ENCODE measurements around the gene CRYGS.

DNA sequence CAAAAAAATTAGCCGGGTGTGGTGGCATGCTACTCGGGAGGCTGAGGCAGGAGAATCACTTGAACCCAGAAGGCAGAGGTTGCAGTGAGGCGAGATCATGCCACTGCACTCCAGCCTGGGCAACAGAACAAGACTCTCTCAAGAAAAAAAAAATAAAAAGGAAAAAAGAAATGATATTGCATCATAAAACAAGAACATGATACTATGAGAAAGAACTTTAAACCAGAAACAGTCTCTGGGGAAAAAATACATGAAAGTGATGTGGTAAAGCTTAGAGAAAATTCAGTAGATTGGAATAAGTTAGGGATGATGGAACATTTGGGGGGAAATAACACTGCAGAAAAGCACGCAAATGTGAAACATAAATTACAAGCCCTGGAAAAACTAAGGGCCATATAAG is 54.7 kb downstream of the CRYGS start:
- no peak for TF ChIP-seq CTCF (conservative IDR thresholded peaks at IDR 0.05; ENCODE audit: low read length)
- TF ChIP-seq EZH2phosphoT487 (IDR thresholded peaks at IDR 0.05; ENCODE audit: borderline replicate concordance, low read depth, low read length) = no peak

Data from OCI-LY7 (cell line).